ENCODE measurements around the gene RBBP4. TPM values are rescaled to one million over a fixed set of nuclear protein-coding genes. Genes with fewer than 3 reads are reported as not detected.

The RBBP4 gene
- polyA plus RNA-seq, 1 donor from 2014 or later: 270 TPM

- H3K9me2 ChIP-seq (ENCODE audit: insufficient read depth, low read length): no peaks in the 10 kb centered on the region
- no peak for TF ChIP-seq SMC3 (conservative IDR thresholded peaks at IDR 0.05; ENCODE audit: poor library complexity)
- TF ChIP-seq CTCF (IDR thresholded peaks at IDR 0.05; ENCODE audit: poor library complexity, severe bottlenecking): peak; percentile 25
- H3K9me3 ChIP-seq (ENCODE audit: low read length): no peaks in the 10 kb centered on the region
- no peaks in the 10 kb centered on the region for H3K79me2 ChIP-seq (replicated peaks; ENCODE audit: insufficient read depth, low read length)
- H3K4me3 ChIP-seq (ENCODE audit: low read length): no peak overlapping the region
- no peaks in the 10 kb centered on the region for H3K36me3 ChIP-seq (ENCODE audit: insufficient read depth, low read length)
- no peak overlapping the region for H3K4me2 ChIP-seq (ENCODE audit: low read length)
- H3K27me3 ChIP-seq (ENCODE audit: insufficient read depth, low read depth, low read length): no peaks in the 10 kb centered on the region
- H3K9ac ChIP-seq (ENCODE audit: low read length): no peak overlapping the region
- no peaks in the 10 kb centered on the region for H3F3A ChIP-seq (ENCODE audit: insufficient read depth, low read length, poor library complexity, severe bottlenecking)
- no peak overlapping the region for H2AFZ ChIP-seq (ENCODE audit: low read depth, low read length)
- H3K27ac ChIP-seq (ENCODE audit: low read length): no peak overlapping the region
- H4K20me1 ChIP-seq (ENCODE audit: insufficient read depth): no peaks in the 10 kb centered on the region
These were observed 31.1 kb upstream of the RBBP4 start for GRCh38 chr1:32619701-32620485.

GRCh38 chr1:32622205-32622604 is 28.8 kb upstream of the RBBP4 start:
- no peak overlapping the region for H3K4me2 ChIP-seq (ENCODE audit: low read length)
- no peaks in the 10 kb centered on the region for H3K27me3 ChIP-seq (ENCODE audit: insufficient read depth, low read depth, low read length)
- no peaks in the 10 kb centered on the region for H3K9me3 ChIP-seq (ENCODE audit: low read length)
- no peaks in the 10 kb centered on the region for H3K36me3 ChIP-seq (ENCODE audit: insufficient read depth, low read length)
- no peak overlapping the region for H3K27ac ChIP-seq (ENCODE audit: low read length)
- no peaks in the 10 kb centered on the region for H3F3A ChIP-seq (ENCODE audit: insufficient read depth, low read length, poor library complexity, severe bottlenecking)
- TF ChIP-seq RAD21 (conservative IDR thresholded peaks at IDR 0.05): no peak
- no peak for TF ChIP-seq EZH2 (IDR thresholded peaks at IDR 0.05; ENCODE audit: borderline replicate concordance, insufficient read depth, low read length, poor library complexity, severe bottlenecking)
- TF ChIP-seq MXI1 (conservative IDR thresholded peaks at IDR 0.05; ENCODE audit: poor library complexity, severe bottlenecking): no peak
- no peak for TF ChIP-seq SMC3 (conservative IDR thresholded peaks at IDR 0.05; ENCODE audit: poor library complexity)
- TF ChIP-seq CTCF (IDR thresholded peaks at IDR 0.05; ENCODE audit: poor library complexity, severe bottlenecking): no peak
- no peak for TF ChIP-seq POLR2AphosphoS5 (IDR thresholded peaks at IDR 0.05)
- no peak for TF ChIP-seq TAF1 (IDR thresholded peaks at IDR 0.05; ENCODE audit: low read depth)
- no peak for TF ChIP-seq EP300 (conservative IDR thresholded peaks at IDR 0.05; ENCODE audit: poor library complexity, severe bottlenecking)
- H3K79me2 ChIP-seq (replicated peaks; ENCODE audit: insufficient read depth, low read length): no peaks in the 10 kb centered on the region
- no peak overlapping the region for H3K4me3 ChIP-seq (ENCODE audit: low read length)
- no peak overlapping the region for H2AFZ ChIP-seq (ENCODE audit: low read depth, low read length)
- no peaks in the 10 kb centered on the region for H3K9me2 ChIP-seq (ENCODE audit: insufficient read depth, low read length)
- H3K9ac ChIP-seq (ENCODE audit: low read length): no peak overlapping the region
- no peaks in the 10 kb centered on the region for H4K20me1 ChIP-seq (ENCODE audit: insufficient read depth)
